ENCODE measurements around the gene LAS1L.
"Not testable (repeated sequence)": the region's sequence is repeated elsewhere in the genome, so short reads cannot be mapped to it uniquely, and the experiment has no call there.

LAS1L gene

DNA sequence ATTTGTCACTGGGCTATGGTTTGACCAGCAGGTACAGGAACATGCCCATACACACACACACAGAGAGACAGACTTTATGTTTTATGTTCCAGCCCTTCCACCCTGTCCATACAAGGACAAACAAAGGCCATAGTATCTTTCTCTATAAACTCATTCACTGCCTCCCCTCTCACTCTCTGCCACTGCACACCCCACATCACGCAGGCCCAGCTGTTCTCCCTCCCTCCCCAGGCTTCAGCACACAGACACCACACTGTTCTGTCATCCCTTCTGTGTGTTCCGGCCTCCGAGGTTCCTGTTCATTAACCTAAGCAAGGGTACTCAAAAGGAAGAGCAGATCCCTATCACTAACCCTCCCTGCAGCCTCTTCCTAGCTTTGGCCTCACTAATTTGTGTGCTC, 17.8 kb downstream of the LAS1L start:
- DNase-seq: no peak

DNA sequence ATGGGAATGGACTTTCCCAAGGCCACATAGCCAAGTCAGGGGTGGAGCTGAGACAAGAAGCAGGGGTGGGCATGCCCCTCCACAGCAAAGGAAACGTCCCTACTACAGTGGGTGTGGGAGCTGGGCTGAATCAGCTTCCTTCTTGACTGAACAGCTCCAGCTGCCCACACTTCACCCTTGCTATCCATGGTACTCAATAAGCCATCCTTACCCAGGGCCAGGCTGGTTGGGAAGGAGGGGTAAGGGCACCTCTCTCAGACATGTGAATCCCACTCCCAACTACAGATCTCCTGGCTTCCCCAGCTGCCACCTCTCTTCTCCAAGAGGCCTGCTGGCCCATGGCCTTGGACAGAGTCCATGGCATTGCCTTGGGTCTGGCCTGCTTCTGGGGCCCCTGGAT, 21.0 kb downstream of the LAS1L start:
- DNase-seq: no peak

DNA sequence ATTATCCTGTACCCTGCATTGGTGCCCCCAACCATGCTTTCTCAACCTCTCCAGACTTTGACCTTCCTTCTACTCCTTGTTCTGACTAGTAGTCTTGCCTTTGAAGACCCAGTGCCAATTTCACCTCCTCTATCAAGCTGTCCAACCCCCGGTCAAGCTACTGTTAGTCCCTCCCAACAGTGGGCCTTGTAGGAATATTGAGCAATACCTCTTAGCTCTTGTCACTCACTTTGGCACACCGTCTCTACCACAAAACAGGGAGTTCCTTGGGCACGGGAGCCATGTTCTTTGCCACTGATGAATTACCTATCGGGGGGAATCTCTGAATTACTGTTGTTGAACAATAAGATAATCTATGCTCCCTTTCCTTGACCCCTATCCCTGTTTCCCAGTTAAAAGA, 25.2 kb downstream of the LAS1L start:
- DNase-seq: no peak

DNA sequence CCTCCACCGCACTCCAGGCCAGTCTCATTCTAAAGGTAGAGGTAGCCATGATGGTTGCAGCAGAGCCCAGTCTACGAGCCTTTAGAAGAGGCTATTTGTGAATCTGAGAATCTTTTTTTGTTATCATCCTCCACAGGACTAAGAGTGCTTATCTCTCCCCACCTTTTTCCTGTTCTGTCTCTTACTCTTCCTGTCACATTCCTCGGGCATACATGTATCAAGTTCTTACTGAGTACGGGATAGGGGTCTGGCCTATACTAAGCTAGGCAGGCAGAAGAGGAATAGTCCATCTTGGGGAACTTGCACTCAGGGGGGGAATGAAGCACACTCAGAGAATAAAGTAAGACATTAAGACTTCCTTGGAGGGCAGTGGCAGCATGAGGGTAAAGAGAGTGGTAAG, 25.7 kb downstream of the LAS1L start:
- DNase-seq: no peak

DNA sequence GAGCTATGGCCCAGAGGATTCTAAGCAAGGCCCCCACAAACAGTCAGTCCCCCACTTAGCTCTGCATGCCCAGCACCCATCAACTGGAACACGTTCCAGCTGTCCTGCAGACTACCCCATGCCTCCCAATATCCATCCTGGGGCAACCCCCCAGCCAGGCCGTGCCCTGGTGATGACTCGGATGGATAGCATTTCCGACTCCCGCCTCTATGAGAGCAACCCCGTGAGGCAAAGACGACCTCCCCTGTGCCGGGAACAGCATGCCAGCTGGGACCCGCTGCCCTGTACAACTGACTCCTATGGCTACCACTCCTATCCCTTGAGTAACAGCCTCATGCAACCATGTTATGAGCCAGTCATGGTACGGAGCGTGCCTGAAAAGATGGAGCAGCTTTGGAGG, 32.0 kb downstream of the LAS1L start:
- DNase-seq: no peak

DNA sequence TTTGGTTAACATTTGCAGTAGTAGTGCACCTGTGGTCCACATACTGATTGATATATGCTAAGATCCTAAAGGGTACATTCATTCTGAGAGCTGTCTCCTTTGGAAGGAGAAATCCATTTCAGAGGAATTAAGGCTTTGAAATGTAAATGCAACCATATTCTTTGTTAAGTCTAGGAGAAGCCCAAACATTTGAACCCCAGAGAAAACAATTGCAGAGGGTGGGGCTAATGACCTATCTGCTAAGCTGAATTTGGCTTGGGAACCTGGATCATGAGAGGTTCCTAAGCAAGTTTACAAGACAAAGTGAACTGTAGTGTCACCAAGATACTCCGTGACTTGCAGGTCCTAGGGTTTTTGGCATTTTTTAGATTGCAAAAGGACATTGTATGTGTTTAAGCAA, 41.2 kb downstream of the LAS1L start:
- DNase-seq: no peak

DNA sequence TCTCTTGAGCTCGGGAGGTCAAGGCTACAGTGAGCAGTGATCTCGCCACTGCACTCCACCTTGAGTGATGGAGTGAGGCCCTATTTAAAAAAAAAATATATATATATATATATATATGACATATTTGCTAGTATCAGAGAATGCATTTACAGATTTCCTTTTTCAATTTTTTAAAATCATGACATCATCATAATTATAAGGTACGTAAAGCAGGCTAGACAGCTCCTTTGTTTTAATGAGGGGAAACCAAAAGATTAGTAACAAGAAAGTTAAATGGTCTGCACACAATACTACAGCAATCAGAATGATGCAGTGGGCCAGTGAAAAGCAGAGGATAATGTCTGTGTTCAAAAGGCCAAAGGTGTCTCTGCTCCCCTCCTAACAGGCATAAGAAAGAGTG, 43.0 kb downstream of the LAS1L start:
- no peak for DNase-seq

DNA sequence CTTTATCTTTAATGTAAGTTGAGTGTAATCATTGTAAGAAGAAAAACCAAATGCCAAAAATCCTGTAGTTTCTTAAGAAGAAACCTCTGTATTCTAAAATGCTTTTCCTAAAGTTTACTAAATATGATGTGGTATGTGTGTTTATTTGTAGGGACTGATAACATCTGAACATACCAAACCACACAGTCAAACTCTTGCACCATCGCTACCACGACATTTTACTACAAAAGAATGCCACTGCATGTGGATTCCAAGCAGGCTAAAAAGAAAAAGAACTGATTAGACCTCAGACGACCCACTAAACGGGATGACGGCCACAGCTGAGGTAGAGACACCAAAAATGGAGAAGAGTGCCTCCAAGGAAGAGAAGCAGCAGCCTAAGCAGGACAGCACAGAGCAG, 46.1 kb downstream of the LAS1L start:
- no peak for DNase-seq

DNA sequence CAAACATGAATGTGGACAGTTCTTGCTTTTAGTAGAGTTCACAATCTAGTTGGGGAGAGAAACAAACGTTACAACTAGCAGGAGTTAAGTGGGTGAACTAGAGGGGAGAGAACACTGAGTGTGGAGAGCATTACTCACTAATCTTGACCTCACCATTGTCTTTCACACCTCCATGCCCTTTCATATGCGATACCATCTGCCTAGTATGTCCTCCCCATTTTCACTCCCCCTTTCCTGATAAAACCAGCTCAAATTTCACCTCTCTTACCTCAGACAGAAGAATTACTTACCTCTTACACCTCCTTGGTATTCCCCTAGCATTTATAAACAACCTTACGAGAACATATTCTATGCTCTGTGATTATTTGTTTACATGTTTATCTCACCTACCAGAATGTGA, 53.6 kb downstream of the LAS1L start:
- DNase-seq: no peak

DNA sequence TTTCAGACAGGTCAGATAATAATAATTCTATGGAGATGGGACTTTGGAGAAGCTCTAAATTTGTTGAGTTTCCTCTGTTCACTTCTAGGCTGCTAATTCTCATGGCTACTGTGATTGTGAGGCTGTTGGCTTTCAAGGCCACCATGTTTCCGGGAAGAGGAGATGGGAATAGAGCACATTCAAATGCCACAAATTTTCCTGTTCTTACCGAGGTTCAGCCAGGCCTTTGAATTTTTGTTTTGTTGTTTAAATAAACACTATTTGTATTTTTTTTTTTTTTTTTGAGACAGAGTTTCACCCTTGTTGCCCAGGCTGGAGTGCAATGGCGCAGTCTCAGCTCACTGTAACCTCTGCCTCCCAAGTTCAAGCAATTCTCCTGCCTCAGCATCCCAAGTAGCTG, 55.5 kb downstream of the LAS1L start:
- DNase-seq: not testable (repeated sequence)

DNA sequence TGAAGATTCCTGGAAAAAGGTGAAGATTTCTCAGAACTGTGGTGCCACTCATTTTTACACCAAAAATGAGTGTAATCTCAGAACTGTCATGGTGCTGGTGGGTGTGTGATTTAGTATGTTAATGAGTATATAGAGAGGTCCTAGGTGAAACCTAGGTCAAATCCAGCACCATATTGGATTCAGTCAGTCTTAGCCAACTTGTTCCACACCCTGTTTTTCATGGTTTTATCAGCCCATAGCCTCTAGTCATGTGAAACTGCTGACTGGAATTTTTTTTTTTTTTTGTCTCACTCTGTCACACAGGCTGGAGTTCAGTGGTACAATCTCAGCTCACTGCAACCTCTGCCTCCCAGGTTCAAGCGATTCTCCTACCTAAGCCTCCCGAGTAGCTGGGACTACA, 58.0 kb downstream of the LAS1L start:
- DNase-seq: no peak

DNA sequence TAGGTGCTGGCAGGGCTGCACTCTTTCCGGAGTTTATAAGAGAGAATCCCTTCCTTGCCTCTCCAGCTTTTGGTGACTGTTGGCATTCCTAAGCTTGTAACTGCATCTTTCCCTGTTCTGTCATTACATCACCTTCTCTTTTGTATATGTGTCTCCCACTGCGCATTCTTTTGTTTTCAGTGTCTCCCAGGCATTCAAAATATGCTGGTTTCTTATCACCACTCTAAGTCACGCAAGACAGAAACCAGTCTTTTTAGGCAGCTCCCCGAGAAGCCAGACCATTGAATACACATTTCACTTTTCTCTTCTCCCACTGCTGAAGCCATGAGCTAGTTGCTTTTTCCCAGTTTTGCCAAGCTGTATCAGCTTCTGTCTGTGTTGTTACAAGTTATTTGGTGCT, 71.0 kb downstream of the LAS1L start:
- no peak for DNase-seq
